Measurements from ENCODE around the gene TBCD.

Gene TBCD

DNA sequence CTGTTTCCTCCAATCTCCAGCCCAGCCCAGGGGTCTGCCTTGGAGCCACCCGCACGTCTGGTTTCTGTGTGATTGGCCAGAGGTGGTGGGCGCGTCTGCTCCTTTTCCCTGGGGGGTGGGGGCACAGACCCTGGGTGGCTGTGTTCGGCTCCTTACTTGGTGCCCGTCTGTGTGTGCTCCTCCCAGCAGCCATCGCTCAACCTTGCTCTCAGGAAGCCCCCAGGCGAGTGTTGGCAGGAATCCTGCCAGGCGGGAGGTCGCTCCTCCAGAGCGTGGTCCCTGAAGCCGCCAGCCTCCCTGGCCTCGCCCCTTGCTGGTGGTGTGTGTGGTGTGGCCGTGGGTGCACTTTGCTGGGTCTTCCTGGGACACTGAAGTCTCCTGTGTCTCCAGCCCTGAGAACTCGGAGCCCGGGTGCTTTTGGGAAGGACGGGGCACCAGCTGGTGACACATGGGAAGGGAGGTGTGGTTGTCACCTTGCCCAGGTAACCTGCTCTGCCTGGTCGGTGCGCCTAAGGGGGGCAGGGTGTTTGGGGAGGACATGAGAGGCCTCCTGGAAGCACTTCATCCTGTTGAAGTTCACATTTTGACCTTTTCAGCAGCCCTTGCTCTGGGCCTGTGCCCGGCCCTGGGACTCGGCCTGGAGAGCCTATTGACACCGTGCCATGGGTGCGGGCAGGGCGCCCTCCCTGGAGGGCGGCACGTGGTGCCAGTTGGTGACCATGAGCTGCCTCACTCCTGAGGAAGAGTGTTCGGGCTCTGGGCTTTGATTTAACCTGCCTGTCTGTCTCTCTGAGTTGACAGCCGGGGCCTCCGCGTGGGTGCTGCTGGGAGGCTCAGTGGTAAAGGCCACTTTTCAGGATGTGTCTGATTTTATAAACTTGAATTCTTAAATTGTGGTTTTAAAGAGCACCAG, 137.0 kb downstream of the TBCD start:
- no peak overlapping the region for H3K4me2 ChIP-seq (ENCODE audit: low read depth, low read length, poor library complexity, severe bottlenecking)
- peaks cover 6% of the 10 kb centered on the region; the same call in 1 of the 2 replicates for H3F3A ChIP-seq (ENCODE audit: insufficient read depth)
- no peaks in the 10 kb centered on the region for H3K27me3 ChIP-seq (ENCODE audit: low read length)
- H3K9me3 ChIP-seq (ENCODE audit: insufficient read depth, low read length): no peaks in the 10 kb centered on the region
- no peak overlapping the region for H3K9ac ChIP-seq (ENCODE audit: low read length)
- no peak overlapping the region for H3K27ac ChIP-seq (ENCODE audit: low read depth, low read length)
- no peak overlapping the region for H3K4me3 ChIP-seq (ENCODE audit: insufficient read depth, low read length, poor library complexity, severe bottlenecking)
- no peaks in the 10 kb centered on the region for H3K36me3 ChIP-seq (ENCODE audit: low read length)
- H3K79me2 ChIP-seq (ENCODE audit: insufficient read depth, low read length): no peaks in the 10 kb centered on the region
- no peaks in the 10 kb centered on the region for H3K9me2 ChIP-seq (replicated peaks; ENCODE audit: insufficient read depth, low read length)
- H4K20me1 ChIP-seq (ENCODE audit: low read depth, low read length): no peaks in the 10 kb centered on the region
- no peak overlapping the region for H2AFZ ChIP-seq (ENCODE audit: low read depth, low read length, severe bottlenecking)
- TF ChIP-seq EZH2phosphoT487 (conservative IDR thresholded peaks at IDR 0.05; ENCODE audit: low read length): no peak
- TF ChIP-seq, protein P1, sequence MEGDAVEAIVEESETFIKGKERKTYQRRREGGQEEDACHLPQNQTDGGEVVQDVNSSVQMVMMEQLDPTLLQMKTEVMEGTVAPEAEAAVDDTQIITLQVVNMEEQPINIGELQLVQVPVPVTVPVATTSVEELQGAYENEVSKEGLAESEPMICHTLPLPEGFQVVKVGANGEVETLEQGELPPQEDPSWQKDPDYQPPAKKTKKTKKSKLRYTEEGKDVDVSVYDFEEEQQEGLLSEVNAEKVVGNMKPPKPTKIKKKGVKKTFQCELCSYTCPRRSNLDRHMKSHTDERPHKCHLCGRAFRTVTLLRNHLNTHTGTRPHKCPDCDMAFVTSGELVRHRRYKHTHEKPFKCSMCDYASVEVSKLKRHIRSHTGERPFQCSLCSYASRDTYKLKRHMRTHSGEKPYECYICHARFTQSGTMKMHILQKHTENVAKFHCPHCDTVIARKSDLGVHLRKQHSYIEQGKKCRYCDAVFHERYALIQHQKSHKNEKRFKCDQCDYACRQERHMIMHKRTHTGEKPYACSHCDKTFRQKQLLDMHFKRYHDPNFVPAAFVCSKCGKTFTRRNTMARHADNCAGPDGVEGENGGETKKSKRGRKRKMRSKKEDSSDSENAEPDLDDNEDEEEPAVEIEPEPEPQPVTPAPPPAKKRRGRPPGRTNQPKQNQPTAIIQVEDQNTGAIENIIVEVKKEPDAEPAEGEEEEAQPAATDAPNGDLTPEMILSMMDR (IDR thresholded peaks at IDR 0.05; ENCODE audit: insufficient read depth, low read length, poor library complexity, severe bottlenecking): no peak

DNA sequence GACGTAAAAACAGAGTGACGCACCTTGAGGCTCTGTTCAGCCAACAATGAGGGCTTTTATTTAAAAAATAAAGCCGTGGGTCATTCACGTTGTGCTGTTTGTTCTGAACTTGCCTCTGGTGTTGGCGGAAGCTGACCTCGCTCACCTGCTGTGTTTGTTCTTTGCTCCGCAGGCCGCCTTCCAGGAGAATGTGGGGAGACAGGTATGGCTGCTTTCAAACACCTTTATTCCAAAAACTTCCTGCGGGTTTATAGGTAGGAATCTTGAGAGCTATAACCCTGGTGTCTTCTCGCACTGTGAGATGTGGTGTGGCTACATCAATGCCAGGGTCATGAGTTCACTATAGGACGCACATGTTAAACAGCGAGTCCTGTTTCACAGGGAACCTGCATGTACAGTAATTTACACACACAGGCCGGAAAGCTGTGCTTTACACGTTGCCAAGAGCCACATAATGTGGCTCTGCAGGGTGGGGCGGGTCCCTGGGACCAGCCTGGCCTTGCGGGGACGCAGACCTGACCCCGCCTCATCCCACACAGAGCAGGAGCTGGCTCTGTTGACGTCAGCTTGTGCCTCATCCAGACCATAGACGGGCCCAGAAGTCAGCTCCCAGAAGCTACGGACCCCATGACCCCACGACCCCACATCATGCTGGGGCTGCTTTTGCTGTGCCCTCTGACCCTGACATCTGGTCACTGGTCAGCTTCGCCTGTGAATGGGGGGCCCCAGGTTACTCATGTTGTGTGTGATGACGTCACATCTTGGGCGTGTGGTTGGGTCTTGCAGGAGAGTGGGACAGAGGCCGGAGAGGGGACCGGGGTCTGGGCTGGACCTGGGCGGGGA, 137.9 kb downstream of the TBCD start:
- H3K27me3 ChIP-seq (ENCODE audit: low read length): no peaks in the 10 kb centered on the region
- H3K9me3 ChIP-seq (ENCODE audit: insufficient read depth, low read length): no peaks in the 10 kb centered on the region
- H3K36me3 ChIP-seq (ENCODE audit: low read length): no peaks in the 10 kb centered on the region
- no peak overlapping the region for H3K9ac ChIP-seq (ENCODE audit: low read length)
- no peak overlapping the region for H2AFZ ChIP-seq (ENCODE audit: low read depth, low read length, severe bottlenecking)
- no peak for TF ChIP-seq EZH2phosphoT487 (conservative IDR thresholded peaks at IDR 0.05; ENCODE audit: low read length)
- TF ChIP-seq, protein P1 (IDR thresholded peaks at IDR 0.05; ENCODE audit: insufficient read depth, low read length, poor library complexity, severe bottlenecking): no peak
- H3K4me3 ChIP-seq (ENCODE audit: insufficient read depth, low read length, poor library complexity, severe bottlenecking): no peak overlapping the region
- no peaks in the 10 kb centered on the region for H3K9me2 ChIP-seq (replicated peaks; ENCODE audit: insufficient read depth, low read length)
- H3F3A ChIP-seq (ENCODE audit: insufficient read depth): peaks cover 6% of the 10 kb centered on the region; the same call in 1 of the 2 replicates
- H4K20me1 ChIP-seq (ENCODE audit: low read depth, low read length): no peaks in the 10 kb centered on the region
- no peak overlapping the region for H3K27ac ChIP-seq (ENCODE audit: low read depth, low read length)
- H3K4me2 ChIP-seq (ENCODE audit: low read depth, low read length, poor library complexity, severe bottlenecking): no peak overlapping the region
- H3K79me2 ChIP-seq (ENCODE audit: insufficient read depth, low read length): no peaks in the 10 kb centered on the region

DNA sequence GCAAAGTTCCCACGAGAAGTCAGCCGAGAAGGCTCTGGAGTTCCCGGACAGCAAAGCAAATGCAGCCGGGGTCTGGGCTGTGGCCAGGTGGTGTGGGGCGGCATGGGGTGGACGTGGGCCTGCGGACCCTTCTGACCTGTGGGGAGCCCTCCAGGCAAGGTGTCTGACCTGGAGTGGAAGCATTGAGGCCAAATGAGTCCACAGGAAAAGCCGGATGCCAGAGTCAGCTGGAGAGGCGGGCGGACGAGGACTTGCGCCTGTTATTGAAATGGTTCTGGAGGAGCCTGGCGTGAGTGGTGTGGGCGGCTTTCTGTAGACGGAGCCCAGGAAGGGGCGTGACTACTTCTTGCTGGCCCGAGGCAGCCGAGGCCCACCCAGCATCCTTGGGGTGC, 138.5 kb downstream of the TBCD start:
- H3K27ac ChIP-seq (ENCODE audit: low read depth, low read length): no peak overlapping the region

More for the DNA sequence above, 138.5 kb downstream of the TBCD start:
- no peaks in the 10 kb centered on the region for H3K79me2 ChIP-seq (ENCODE audit: insufficient read depth, low read length)
- TF ChIP-seq EZH2phosphoT487 (conservative IDR thresholded peaks at IDR 0.05; ENCODE audit: low read length): no peak
- TF ChIP-seq, protein P1 (IDR thresholded peaks at IDR 0.05; ENCODE audit: insufficient read depth, low read length, poor library complexity, severe bottlenecking): no peak
- no peaks in the 10 kb centered on the region for H3K9me3 ChIP-seq (ENCODE audit: insufficient read depth, low read length)
- H3K36me3 ChIP-seq (ENCODE audit: low read length): no peaks in the 10 kb centered on the region
- H3K4me3 ChIP-seq (ENCODE audit: insufficient read depth, low read length, poor library complexity, severe bottlenecking): no peak overlapping the region
- H3K9ac ChIP-seq (ENCODE audit: low read length): no peak overlapping the region
- H2AFZ ChIP-seq (ENCODE audit: low read depth, low read length, severe bottlenecking): no peak overlapping the region
- no peak overlapping the region for H3K4me2 ChIP-seq (ENCODE audit: low read depth, low read length, poor library complexity, severe bottlenecking)
- peaks cover 3% of the 10 kb centered on the region; the same call in 1 of the 2 replicates for H3F3A ChIP-seq (ENCODE audit: insufficient read depth)
- H4K20me1 ChIP-seq (ENCODE audit: low read depth, low read length): no peaks in the 10 kb centered on the region
- no peaks in the 10 kb centered on the region for H3K9me2 ChIP-seq (replicated peaks; ENCODE audit: insufficient read depth, low read length)
- H3K27me3 ChIP-seq (ENCODE audit: low read length): no peaks in the 10 kb centered on the region
